ENCODE results near the gene PAPPA. TPM values are rescaled to one million over a fixed set of nuclear protein-coding genes. Genes with fewer than 3 reads are reported as not detected.

PAPPA gene
- total RNA-seq, 1 donor from 2014 or later, result 0.72 TPM

- DNase-seq (ENCODE audit: low read depth, low spot score), result no peak
- no peak overlapping the region for H3K4me3 Mint-ChIP-seq
- no peaks in the 10 kb centered on the region for H3K27me3 Mint-ChIP-seq (ENCODE audit: low read depth)
- H3K27ac Mint-ChIP-seq (ENCODE audit: unreplicated experiment), result no peak overlapping the region
- peaks cover 3% of the 10 kb centered on the region for H3K9me3 Mint-ChIP-seq
- peaks cover 3% of the 10 kb centered on the region for H3K36me3 Mint-ChIP-seq (ENCODE audit: low read depth)
- H3K4me1 Mint-ChIP-seq, result peaks cover 9% of the 10 kb centered on the region
- TF ChIP-seq CTCF (conservative IDR thresholded peaks at IDR 0.05), result no peak
Observed at GRCh38 chr9:116372081-116372673, 218.6 kb downstream of the PAPPA start.

GRCh38 chr9:116372786-116373185 is 219.2 kb downstream of the PAPPA start:
- no peak for TF ChIP-seq CTCF (conservative IDR thresholded peaks at IDR 0.05)
- Mint-ChIP-seq H3K9me3 (peaks cover 3% of the 10 kb centered on the region), H3K4me3 (no peak overlapping the region), H3K4me1 (peaks cover 9% of the 10 kb centered on the region), H3K27ac (ENCODE audit: unreplicated experiment) (no peak overlapping the region), H3K27me3 (ENCODE audit: low read depth) (no peaks in the 10 kb centered on the region), H3K36me3 (ENCODE audit: low read depth) (peaks cover 3% of the 10 kb centered on the region)
- DNase-seq (ENCODE audit: low read depth, low spot score), result no peak

- Mint-ChIP-seq H3K4me3 (no peak overlapping the region), H3K4me1 (no peaks in the 10 kb centered on the region), H3K27ac (ENCODE audit: unreplicated experiment) (no peak overlapping the region), H3K27me3 (ENCODE audit: low read depth) (no peaks in the 10 kb centered on the region), H3K9me3 (peaks cover 3% of the 10 kb centered on the region), H3K36me3 (ENCODE audit: low read depth) (peaks cover 3% of the 10 kb centered on the region)
- DNase-seq (ENCODE audit: low read depth, low spot score), result no peak
- TF ChIP-seq CTCF (conservative IDR thresholded peaks at IDR 0.05), result no peak
Observed at GRCh38 chr9:116377179-116377798, 223.7 kb downstream of the PAPPA start.

- Mint-ChIP-seq H3K36me3 (ENCODE audit: low read depth) (peaks cover 2% of the 10 kb centered on the region), H3K4me3 (no peak overlapping the region), H3K27me3 (ENCODE audit: low read depth) (no peaks in the 10 kb centered on the region), H3K27ac (ENCODE audit: unreplicated experiment) (no peak overlapping the region), H3K9me3 (peaks cover 2% of the 10 kb centered on the region), H3K4me1 (no peaks in the 10 kb centered on the region)
- DNase-seq (ENCODE audit: low read depth, low spot score), result no peak
- TF ChIP-seq CTCF (conservative IDR thresholded peaks at IDR 0.05), result no peak
Observed at GRCh38 chr9:116378873-116379272, 225.3 kb downstream of the PAPPA start.

- DNase-seq (ENCODE audit: low read depth, low spot score), result no peak
- no peaks in the 10 kb centered on the region for H3K36me3 Mint-ChIP-seq (ENCODE audit: low read depth)
- H3K27ac Mint-ChIP-seq (ENCODE audit: unreplicated experiment), result no peak overlapping the region
- no peaks in the 10 kb centered on the region for H3K4me1 Mint-ChIP-seq
- TF ChIP-seq CTCF (conservative IDR thresholded peaks at IDR 0.05), result no peak
- H3K27me3 Mint-ChIP-seq (ENCODE audit: low read depth), result no peaks in the 10 kb centered on the region
- H3K4me3 Mint-ChIP-seq, result no peak overlapping the region
- no peaks in the 10 kb centered on the region for H3K9me3 Mint-ChIP-seq
Observed at GRCh38 chr9:116379821-116380220, 226.2 kb downstream of the PAPPA start.

All from neural crest cell (in vitro differentiated cells).